Panc1 (cell line): ENCODE results near the gene CLEC16A. TPM values are rescaled to one million over a fixed set of nuclear protein-coding genes. Genes with fewer than 3 reads are reported as not detected.

Source experiments
- ATAC-seq: fragments of 200-7000 bp; cut with Tn5 transposase; 2 replicates; pipeline ENCODE4 v1.9.1; 2020; ENCODE audit warnings: mild to moderate bottlenecking, moderate library complexity
- BruUV-seq: library from RNA; stranded (reverse); fragments of 400-500 nt; replicated peaks from 2 replicates; lab custom pipeline; 2021; lab: Mats Ljungman, UMichigan
- CTCF ChIA-PET: fragments of 300-600 bp; sonication (Branson Sonifier 250); formaldehyde crosslinking; loops from one replicate; lab custom pipeline; 2022; ENCODE audit warnings: antibody characterized with exemption; lab: Charles Lee
- POLR2A ChIA-PET: fragments of 300-600 bp; sonication (Branson Sonifier 250); formaldehyde crosslinking; loops from one replicate; lab custom pipeline; 2022; ENCODE audit warnings: antibody characterized with exemption; lab: Charles Lee
- DNase-seq: peaks from one replicate; pipeline ENCODE4 v3.0.0-alpha.2; 2010; ENCODE audit warnings: low read depth, low spot score
- H3K27ac ChIP-seq: 2 replicates; pipeline ENCODE4 v1.5.1; 2011; ENCODE audit warnings: mild to moderate bottlenecking, low read length, inconsistent platforms
- H3K27me3 ChIP-seq: fragments of 200-500 bp; sonication (Bioruptor generic); 2 replicates; pipeline ENCODE4 v1.6.0; 2014; ENCODE audit warnings: low read length, inconsistent platforms; ENCODE audit not compliant: control insufficient read depth, insufficient read depth
- H3K36me3 ChIP-seq: fragments of 200-500 bp; sonication (Bioruptor generic); 2 replicates; pipeline ENCODE4 v1.5.1; 2014; ENCODE audit warnings: inconsistent platforms, mild to moderate bottlenecking, low read length, moderate library complexity; ENCODE audit not compliant: control insufficient read depth, insufficient read depth
- H3K4me1 ChIP-seq: 2 replicates; pipeline ENCODE4 v1.5.1; 2011; ENCODE audit warnings: inconsistent platforms, mild to moderate bottlenecking, low read length, moderate library complexity; ENCODE audit not compliant: control insufficient read depth, insufficient read depth
- H3K4me3 ChIP-seq, 2 experiments: 2 replicates each; pipeline ENCODE4 v1.5.1; 2011 to 2012; ENCODE audit warnings: low read depth in 2 of 2, low read length in 2 of 2, mild to moderate bottlenecking in 2 of 2, inconsistent platforms in 1 of 2, moderate library complexity in 1 of 2
- H3K9me3 ChIP-seq: fragments of 200-500 bp; sonication (Bioruptor generic); 2 replicates; pipeline ENCODE4 v1.5.1; 2014; ENCODE audit warnings: low read depth, mild to moderate bottlenecking, inconsistent platforms, low read length, moderate library complexity; ENCODE audit not compliant: control insufficient read depth, insufficient read depth
- POLR2AphosphoS5 ChIP-seq: IDR thresholded peaks from 2 replicates; pipeline ENCODE4 v1.6.1; 2012; ENCODE audit warnings: mild to moderate bottlenecking, low read depth, low read length, moderate library complexity
- SIN3A ChIP-seq: IDR thresholded peaks from 2 replicates; pipeline ENCODE4 v1.6.1; 2012; ENCODE audit warnings: low read depth, mild to moderate bottlenecking, low read length, moderate library complexity, borderline replicate concordance; ENCODE audit not compliant: insufficient read depth
- TCF7L2 ChIP-seq: IDR thresholded peaks from 2 replicates; pipeline ENCODE4 v1.6.1; 2011; ENCODE audit warnings: mild to moderate bottlenecking, low read depth, low read length, inconsistent platforms
- in situ Hi-C: cut with HindIII; loops from 2 replicates; pipeline ENCODE4 v1.10.0; 2016; ENCODE audit warnings: low sequenced_read_pairs, low pct_unique_long_range_greater_than_20kb
- intact Hi-C: fragments of 100-400 bp; cut with micrococcal nuclease; formaldehyde crosslinking; loops from one replicate; pipeline ENCODE4 v1.10.0; 2022; ENCODE audit not compliant: unreplicated experiment
- total RNA-seq: library from RNA; stranded (reverse); gene quantifications from one replicate; pipeline ENCODE4 v1.2.1, GENCODE V29; 2021; ENCODE audit not compliant: unreplicated experiment
- TF ChIP-seq, protein P1 (sequence below): fragments of 450-650 bp; IDR thresholded peaks from 2 replicates; pipeline ENCODE4 v1.5.1; 2017; ENCODE audit warnings: mild to moderate bottlenecking
- TF ChIP-seq, protein P2 (sequence below), 2 experiments: IDR thresholded peaks; 2 replicates each; pipeline ENCODE4 v1.6.1; 2011 to 2012; ENCODE audit warnings: low read depth in 2 of 2, control low read depth in 1 of 2, low read length in 1 of 2, mild to moderate bottlenecking in 1 of 2, moderate library complexity in 1 of 2; ENCODE audit not compliant: insufficient read depth in 1 of 2

Gene CLEC16A
- total RNA-seq, 1 experiment from 2014 or later, result 21.0 TPM

- H3K36me3 ChIP-seq, result no peaks in the 10 kb centered on the region
- H3K4me3 ChIP-seq, result no peak overlapping the region
- POLR2A ChIA-PET, result no interaction called here
- H3K9me3 ChIP-seq, result no peaks in the 10 kb centered on the region
- ATAC-seq (no peak), DNase-seq (no peak)
- H3K4me1 ChIP-seq, result peaks cover 17% of the 10 kb centered on the region
- no TSS peak for BruUV-seq
- intact Hi-C loops (no loop called here), in situ Hi-C loops (no loop called here)
- H3K27ac ChIP-seq, result no peak overlapping the region
- CTCF ChIA-PET, result no interaction called here
- H3K27me3 ChIP-seq, result no peaks in the 10 kb centered on the region
- TF ChIP-seq TCF7L2 (no peak), POLR2AphosphoS5 (no peak), SIN3A (no peak)
- TF ChIP-seq, protein P1, sequence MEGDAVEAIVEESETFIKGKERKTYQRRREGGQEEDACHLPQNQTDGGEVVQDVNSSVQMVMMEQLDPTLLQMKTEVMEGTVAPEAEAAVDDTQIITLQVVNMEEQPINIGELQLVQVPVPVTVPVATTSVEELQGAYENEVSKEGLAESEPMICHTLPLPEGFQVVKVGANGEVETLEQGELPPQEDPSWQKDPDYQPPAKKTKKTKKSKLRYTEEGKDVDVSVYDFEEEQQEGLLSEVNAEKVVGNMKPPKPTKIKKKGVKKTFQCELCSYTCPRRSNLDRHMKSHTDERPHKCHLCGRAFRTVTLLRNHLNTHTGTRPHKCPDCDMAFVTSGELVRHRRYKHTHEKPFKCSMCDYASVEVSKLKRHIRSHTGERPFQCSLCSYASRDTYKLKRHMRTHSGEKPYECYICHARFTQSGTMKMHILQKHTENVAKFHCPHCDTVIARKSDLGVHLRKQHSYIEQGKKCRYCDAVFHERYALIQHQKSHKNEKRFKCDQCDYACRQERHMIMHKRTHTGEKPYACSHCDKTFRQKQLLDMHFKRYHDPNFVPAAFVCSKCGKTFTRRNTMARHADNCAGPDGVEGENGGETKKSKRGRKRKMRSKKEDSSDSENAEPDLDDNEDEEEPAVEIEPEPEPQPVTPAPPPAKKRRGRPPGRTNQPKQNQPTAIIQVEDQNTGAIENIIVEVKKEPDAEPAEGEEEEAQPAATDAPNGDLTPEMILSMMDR, result no peak
- TF ChIP-seq, protein P2, sequence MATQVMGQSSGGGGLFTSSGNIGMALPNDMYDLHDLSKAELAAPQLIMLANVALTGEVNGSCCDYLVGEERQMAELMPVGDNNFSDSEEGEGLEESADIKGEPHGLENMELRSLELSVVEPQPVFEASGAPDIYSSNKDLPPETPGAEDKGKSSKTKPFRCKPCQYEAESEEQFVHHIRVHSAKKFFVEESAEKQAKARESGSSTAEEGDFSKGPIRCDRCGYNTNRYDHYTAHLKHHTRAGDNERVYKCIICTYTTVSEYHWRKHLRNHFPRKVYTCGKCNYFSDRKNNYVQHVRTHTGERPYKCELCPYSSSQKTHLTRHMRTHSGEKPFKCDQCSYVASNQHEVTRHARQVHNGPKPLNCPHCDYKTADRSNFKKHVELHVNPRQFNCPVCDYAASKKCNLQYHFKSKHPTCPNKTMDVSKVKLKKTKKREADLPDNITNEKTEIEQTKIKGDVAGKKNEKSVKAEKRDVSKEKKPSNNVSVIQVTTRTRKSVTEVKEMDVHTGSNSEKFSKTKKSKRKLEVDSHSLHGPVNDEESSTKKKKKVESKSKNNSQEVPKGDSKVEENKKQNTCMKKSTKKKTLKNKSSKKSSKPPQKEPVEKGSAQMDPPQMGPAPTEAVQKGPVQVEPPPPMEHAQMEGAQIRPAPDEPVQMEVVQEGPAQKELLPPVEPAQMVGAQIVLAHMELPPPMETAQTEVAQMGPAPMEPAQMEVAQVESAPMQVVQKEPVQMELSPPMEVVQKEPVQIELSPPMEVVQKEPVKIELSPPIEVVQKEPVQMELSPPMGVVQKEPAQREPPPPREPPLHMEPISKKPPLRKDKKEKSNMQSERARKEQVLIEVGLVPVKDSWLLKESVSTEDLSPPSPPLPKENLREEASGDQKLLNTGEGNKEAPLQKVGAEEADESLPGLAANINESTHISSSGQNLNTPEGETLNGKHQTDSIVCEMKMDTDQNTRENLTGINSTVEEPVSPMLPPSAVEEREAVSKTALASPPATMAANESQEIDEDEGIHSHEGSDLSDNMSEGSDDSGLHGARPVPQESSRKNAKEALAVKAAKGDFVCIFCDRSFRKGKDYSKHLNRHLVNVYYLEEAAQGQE (IDR thresholded peaks at IDR 0.05; ENCODE audit: insufficient read depth in 1 of 2, low read depth in 2 of 2, low read length in 1 of 2), result no peak
Measured at GRCh38 chr16:11139326-11140097, 195.1 kb downstream of the CLEC16A start.

GRCh38 chr16:11140098-11140375, 195.7 kb downstream of the CLEC16A start:
- no TSS peak for BruUV-seq
- Histone ChIP-seq H3K27me3 (no peaks in the 10 kb centered on the region), H3K36me3 (no peaks in the 10 kb centered on the region), H3K4me3 (no peak overlapping the region), H3K27ac (no peak overlapping the region), H3K4me1 (peaks cover 17% of the 10 kb centered on the region), H3K9me3 (no peaks in the 10 kb centered on the region)
- DNase-seq, result no peak
- ChIA-PET POLR2A (no interaction called here), CTCF (no interaction called here)
- TF ChIP-seq, protein P1, result no peak
- TF ChIP-seq TCF7L2 (no peak), POLR2AphosphoS5 (no peak), SIN3A (no peak)
- TF ChIP-seq, protein P2 (IDR thresholded peaks at IDR 0.05; ENCODE audit: insufficient read depth in 1 of 2, low read depth in 2 of 2, low read length in 1 of 2), result no peak
- in situ Hi-C loops (no loop called here), intact Hi-C loops (no loop called here)
- no peak for ATAC-seq
